HG02938 (cell line): ENCODE measurements around the gene MT1E.
"Not testable (repeated sequence)": the region's sequence is repeated elsewhere in the genome, so short reads cannot be mapped to it uniquely, and the experiment has no call there.

ENCODE experiments used
- ATAC-seq: cut with Tn5 transposase; IDR thresholded peaks from one replicate; pipeline ENCODE4 v1.9.1; 2021; ENCODE audit warnings: mild to moderate bottlenecking, moderate library complexity; ENCODE audit not compliant: unreplicated experiment

MT1E gene

DNA sequence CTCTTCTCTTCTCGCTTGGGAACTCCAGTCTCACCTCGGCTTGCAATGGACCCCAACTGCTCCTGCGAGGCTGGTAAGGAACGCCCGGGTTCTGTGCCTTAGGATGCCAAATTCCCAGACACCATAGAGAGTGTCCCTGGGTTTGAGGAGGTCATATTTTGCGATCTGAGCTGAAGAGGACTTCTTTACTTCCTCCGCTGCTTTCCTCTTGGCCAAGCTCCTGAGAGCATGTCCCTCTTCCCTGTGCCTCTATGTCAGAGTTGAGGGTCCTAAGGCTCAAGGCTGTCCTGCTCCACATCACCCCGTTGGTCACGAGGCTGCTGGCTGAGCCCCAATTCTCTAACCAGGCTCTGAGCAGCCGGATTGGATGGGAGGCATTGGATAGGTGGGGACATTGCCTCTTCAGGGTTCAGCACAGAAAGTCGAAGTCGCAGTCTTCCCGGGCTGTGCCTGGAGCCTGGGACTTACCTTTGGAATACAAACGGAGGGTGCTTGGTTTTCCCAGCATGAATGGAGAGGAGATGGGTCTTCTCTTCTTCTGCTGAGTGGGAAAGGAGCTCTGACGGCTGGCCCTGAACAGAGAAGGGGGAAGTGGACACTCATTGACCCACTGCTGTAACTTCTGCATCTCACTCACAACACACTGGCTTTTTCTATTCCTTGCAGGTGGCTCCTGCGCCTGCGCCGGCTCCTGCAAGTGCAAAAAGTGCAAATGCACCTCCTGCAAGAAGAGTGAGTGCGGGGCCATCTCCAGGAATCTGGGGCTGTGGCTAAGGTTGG lies 44.4 kb downstream of the MT1E start:
- ATAC-seq: no peak

DNA sequence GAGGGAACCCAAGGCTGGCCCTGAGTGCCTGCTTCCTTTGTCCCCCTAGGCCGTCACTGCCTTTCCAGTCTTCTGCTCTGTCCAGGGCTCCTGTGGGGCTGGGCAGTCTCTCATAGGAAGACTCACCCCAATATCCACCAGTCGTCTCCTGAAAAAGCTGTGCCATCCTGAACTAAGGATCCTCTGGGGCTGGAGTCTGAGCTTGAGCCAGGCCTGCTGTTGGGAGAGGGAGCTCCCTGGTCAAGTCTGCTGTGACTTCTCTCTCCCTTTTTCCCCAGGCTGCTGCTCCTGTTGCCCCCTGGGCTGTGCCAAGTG lies 45.0 kb downstream of the MT1E start:
- ATAC-seq: no peak

DNA sequence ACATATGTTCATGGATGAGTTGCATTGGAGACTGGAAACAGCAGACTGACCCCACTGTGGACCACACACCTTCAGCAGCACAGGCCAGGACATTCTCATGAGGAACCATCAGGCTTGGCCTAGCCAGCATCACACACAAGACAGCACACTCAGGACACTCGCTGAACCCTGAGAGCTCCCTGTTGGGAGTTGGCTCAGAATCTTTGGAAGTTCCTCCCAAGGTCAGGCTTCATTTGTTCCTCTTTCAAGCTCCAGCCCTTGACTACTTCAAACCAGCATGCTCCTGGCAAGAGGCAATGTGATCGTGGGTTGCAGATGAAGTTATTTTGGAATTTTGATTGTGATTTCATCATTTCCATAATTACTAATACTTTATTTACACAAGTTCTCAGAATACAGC lies 46.1 kb downstream of the MT1E start:
- not testable (repeated sequence) for ATAC-seq

DNA sequence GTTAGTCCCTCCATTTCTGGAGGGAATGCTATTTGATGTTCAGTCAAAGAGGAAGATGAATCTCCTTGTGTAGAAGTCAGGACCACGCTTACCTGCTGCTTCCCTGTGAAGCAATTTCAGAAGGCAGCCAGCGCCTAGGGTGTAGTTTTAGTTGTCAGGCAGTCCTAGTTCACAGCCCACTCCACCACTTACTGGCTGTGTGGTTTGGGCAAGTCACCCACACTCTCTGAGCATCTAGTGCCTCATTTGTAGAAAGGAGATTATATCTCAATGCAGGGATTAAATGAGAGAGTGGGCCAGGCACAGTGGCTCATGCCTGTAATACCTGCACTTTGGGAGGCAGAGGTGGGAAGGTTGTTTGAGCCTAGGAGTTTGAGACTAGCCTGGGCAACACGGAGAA lies 46.6 kb downstream of the MT1E start:
- not testable (repeated sequence) for ATAC-seq

DNA sequence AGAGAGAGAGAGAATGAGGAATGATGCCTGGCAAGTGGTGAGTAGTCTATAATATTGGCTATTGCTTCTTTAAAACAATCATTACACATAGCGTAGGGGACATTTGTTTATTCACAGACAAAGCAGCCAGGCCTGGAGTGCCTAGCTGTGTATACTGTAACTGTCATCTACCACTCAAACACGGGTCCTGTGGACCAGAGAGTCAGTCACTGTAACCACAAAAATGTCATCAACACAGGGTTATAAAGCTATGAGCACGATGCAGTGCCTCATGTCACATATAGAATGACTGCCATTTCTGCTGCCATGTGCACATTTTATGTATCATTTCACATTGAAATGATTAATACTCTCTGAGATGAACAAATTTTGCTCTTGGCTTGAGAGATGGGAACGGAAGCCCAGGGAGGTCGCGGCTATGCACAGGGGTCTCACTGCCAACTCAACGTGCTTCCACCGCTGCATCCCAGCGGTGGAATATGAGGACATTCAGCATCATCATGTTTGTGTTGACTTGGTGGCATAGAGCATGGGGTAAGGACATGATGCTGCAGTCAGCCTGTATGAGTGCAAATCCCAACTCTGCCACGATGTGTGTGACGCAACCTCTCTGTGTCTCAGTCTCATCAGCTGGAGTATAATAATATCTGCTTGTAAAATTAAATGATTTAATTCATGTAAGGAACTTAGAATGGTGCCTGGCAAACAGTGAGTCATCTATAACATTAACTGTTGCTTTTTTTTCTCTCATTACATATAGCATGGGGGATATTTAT lies 47.4 kb downstream of the MT1E start:
- no peak for ATAC-seq

DNA sequence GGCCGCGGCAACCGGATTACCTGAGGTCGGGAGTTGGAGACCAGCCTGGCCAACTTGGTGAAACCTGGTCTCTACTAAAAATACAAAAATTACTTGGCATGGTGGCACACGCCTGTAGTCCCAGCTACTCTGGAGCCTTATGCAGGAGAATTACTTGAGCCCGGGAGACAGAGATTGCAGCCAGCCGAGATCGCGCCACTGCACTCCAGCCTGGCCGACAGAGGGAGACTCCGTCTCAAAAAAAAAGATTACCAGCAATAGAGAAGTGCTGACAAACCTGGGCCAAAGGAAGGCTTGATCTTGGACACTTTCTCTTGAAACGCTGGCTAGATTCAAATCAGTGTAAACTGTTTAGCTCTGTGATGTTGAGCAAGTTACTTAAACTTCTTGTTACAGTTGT lies 48.3 kb downstream of the MT1E start:
- ATAC-seq: no peak

DNA sequence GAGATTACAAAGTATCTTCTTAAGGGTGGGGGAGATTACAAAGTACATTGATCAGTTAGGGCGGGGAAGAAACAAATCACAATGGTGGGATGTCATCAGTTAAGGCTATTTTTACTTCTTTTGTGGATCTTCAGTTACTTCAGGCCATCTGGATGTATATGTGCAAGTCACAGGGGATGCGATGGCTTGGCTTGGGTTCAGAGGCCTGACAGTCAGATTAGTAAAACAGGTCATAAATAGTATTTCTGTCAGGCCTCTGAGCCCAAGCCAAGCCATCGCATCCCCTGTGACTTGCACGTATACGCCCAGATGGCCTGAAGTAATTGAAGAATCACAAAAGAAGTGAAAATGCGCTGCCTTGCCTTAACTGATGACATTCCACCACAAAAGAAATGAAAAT lies 49.0 kb downstream of the MT1E start:
- ATAC-seq: not testable (repeated sequence)

DNA sequence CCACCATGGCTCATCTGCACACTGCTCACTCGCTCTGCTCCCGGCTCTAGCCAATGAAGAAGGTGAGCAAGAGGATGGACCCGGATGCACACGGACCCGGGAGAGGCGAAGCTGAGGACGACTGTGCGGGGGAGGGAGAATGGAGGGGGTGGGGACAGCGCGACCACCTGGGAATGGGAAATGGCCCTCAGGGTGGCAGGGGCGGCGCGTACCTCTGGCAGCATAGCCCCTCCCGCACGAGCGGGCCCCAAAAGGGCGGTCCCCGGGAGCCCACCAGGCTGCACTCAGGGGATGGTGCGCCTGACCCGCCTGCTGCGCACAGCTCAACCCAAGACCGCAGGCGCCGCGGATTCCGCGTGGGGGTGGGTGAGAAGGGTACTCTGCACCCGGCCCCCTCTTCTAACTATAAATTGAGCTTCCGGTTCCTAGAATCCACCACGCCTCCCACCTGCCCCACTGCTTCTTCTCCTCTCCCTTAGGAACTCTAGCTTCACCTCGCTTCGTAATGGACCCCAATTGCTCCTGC lies 50.2 kb downstream of the MT1E start:
- no peak for ATAC-seq
